Measurements from ENCODE around the gene PHACTR1.

DNA sequence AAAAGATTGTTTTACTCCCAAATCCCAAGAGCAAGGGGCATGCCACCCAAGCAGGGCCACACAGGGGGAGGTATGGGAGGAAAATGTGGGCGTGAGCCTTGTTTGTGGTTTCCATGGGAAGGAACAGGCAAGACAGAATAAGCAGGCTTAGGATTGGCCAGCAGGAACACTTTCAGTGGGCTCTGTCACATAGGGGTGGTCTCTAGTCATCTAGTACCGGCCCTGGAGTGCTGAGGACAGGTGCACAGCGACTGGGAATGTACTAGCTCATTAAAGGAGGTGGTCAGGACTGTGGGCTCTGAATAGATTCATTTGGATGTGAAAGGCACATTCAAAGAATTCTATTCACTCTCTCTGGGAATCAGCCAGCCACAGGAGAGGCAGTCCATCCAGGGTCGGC, 436.2 kb downstream of the PHACTR1 start:
- TF ChIP-seq CTCF (IDR thresholded peaks at IDR 0.05) = no peak
- no peak for TF ChIP-seq POLR2AphosphoS5 (IDR thresholded peaks at IDR 0.05; ENCODE audit: low read depth, low read length)
- TF ChIP-seq, protein P1, sequence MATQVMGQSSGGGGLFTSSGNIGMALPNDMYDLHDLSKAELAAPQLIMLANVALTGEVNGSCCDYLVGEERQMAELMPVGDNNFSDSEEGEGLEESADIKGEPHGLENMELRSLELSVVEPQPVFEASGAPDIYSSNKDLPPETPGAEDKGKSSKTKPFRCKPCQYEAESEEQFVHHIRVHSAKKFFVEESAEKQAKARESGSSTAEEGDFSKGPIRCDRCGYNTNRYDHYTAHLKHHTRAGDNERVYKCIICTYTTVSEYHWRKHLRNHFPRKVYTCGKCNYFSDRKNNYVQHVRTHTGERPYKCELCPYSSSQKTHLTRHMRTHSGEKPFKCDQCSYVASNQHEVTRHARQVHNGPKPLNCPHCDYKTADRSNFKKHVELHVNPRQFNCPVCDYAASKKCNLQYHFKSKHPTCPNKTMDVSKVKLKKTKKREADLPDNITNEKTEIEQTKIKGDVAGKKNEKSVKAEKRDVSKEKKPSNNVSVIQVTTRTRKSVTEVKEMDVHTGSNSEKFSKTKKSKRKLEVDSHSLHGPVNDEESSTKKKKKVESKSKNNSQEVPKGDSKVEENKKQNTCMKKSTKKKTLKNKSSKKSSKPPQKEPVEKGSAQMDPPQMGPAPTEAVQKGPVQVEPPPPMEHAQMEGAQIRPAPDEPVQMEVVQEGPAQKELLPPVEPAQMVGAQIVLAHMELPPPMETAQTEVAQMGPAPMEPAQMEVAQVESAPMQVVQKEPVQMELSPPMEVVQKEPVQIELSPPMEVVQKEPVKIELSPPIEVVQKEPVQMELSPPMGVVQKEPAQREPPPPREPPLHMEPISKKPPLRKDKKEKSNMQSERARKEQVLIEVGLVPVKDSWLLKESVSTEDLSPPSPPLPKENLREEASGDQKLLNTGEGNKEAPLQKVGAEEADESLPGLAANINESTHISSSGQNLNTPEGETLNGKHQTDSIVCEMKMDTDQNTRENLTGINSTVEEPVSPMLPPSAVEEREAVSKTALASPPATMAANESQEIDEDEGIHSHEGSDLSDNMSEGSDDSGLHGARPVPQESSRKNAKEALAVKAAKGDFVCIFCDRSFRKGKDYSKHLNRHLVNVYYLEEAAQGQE (IDR thresholded peaks at IDR 0.05; ENCODE audit: insufficient read depth in 1 of 2, low read depth in 2 of 2, low read length in 1 of 2) = no peak
- no peak for TF ChIP-seq TCF7L2 (IDR thresholded peaks at IDR 0.05; ENCODE audit: low read depth, low read length)
